Ramos (cell line): Measurements from ENCODE around the gene RNASEL.

Experiments used
- in situ Hi-C: fragments of 300-500 bp; cut with MboI; formaldehyde crosslinking; loops from one replicate; pipeline ENCODE4 v1.14.3; 2022; ENCODE audit warnings: low sequenced_read_pairs; ENCODE audit not compliant: unreplicated experiment

The RNASEL gene

GRCh38 chr1:182601416-182601786 lies 12.3 kb upstream of the RNASEL start:
- in situ Hi-C loops, result no loop called here

GRCh38 chr1:182600745-182601415 lies 11.8 kb upstream of the RNASEL start:
- in situ Hi-C loops, result no loop called here

GRCh38 chr1:182600036-182600713 lies 11.1 kb upstream of the RNASEL start:
- in situ Hi-C loops, result no loop called here

- in situ Hi-C loops, result loop anchor here (5.0 kb wide), 2 partner anchors 147 to 183 kb away; partner anchors contain the start of gene RGSL1
Measured at GRCh38 chr1:182599339-182599738, 10.3 kb upstream of the RNASEL start.

- in situ Hi-C loops, result loop anchor here (5.0 kb wide), 2 partner anchors 146 to 184 kb away; partner anchors contain the start of gene RGSL1
Measured at GRCh38 chr1:182598296-182598695, 9.2 kb upstream of the RNASEL start.

GRCh38 chr1:182596934-182597333 lies 7.9 kb upstream of the RNASEL start:
- in situ Hi-C loops, result loop anchor here (5.0 kb wide), 2 partner anchors 145 to 185 kb away; partner anchors contain the start of gene RGSL1

- in situ Hi-C loops, result loop anchor here (5.0 kb wide), 2 partner anchors 143 to 187 kb away; partner anchors contain the start of gene RGSL1
Measured at GRCh38 chr1:182595641-182596240, 6.7 kb upstream of the RNASEL start.

- in situ Hi-C loops, result no loop called here
Measured at GRCh38 chr1:182589931-182590330, 875 bp upstream of the RNASEL start.

- in situ Hi-C loops, result no loop called here
Measured at GRCh38 chr1:182589520-182589919, 464 bp upstream of the RNASEL start.

- in situ Hi-C loops, result no loop called here
Measured at GRCh38 chr1:182587666-182588499, 1.2 kb downstream of the RNASEL start.

GRCh38 chr1:182587093-182587492 lies 2.0 kb downstream of the RNASEL start:
- in situ Hi-C loops, result no loop called here

- in situ Hi-C loops, result no loop called here
Measured at GRCh38 chr1:182586380-182586779, 2.7 kb downstream of the RNASEL start.

- in situ Hi-C loops, result no loop called here
Measured at GRCh38 chr1:182584746-182585145, 4.3 kb downstream of the RNASEL start.

- in situ Hi-C loops, result no loop called here
Measured at GRCh38 chr1:182580736-182581135, 8.3 kb downstream of the RNASEL start.

- in situ Hi-C loops, result no loop called here
Measured at GRCh38 chr1:182575540-182576149, 13.4 kb downstream of the RNASEL start.

- in situ Hi-C loops, result no loop called here
Measured at GRCh38 chr1:182574156-182574555, 14.9 kb downstream of the RNASEL start.

- in situ Hi-C loops, result no loop called here
Measured at GRCh38 chr1:182570611-182570970, 18.5 kb downstream of the RNASEL start.

GRCh38 chr1:182569939-182570610 lies 19.0 kb downstream of the RNASEL start:
- in situ Hi-C loops, result no loop called here

- in situ Hi-C loops, result no loop called here
Measured at GRCh38 chr1:182568647-182569284, 20.3 kb downstream of the RNASEL start.
